Duodenal mucosa (tissue), 2 donors: ENCODE results near the gene CLEC16A.

Experiments
- H3K27ac ChIP-seq: one replicate; pipeline ENCODE4 v1.7.0; 2013; ENCODE audit warnings: low read depth, low read length
- H3K27me3 ChIP-seq, 2 donors: one replicate each; pipeline ENCODE4 v1.7.0; 2013; ENCODE audit warnings: low read length in 2 of 2, control low read depth in 1 of 2; ENCODE audit not compliant: insufficient read depth in 2 of 2, control insufficient read depth in 1 of 2
- H3K36me3 ChIP-seq, 2 donors: one replicate each; pipeline ENCODE4 v1.7.0; 2013; ENCODE audit warnings: low read length in 2 of 2, control low read depth in 1 of 2; ENCODE audit not compliant: insufficient read depth in 2 of 2, control insufficient read depth in 1 of 2
- H3K4me1 ChIP-seq, 2 donors: one replicate each; pipeline ENCODE4 v1.7.0; 2013; ENCODE audit warnings: low read length in 2 of 2, control low read depth in 1 of 2; ENCODE audit not compliant: insufficient read depth in 2 of 2, control insufficient read depth in 1 of 2
- H3K4me3 ChIP-seq, 2 donors: one replicate each; pipeline ENCODE4 v1.7.0; 2013; ENCODE audit warnings: low read length in 2 of 2, low read depth in 1 of 2
- H3K9ac ChIP-seq, 2 donors: one replicate each; pipeline ENCODE4 v1.7.0; 2013; ENCODE audit warnings: low read length in 2 of 2, low read depth in 1 of 2
- H3K9me3 ChIP-seq, 2 donors: one replicate each; pipeline ENCODE4 v1.7.0; 2013; ENCODE audit warnings: low read length in 2 of 2, control low read depth in 1 of 2; ENCODE audit not compliant: control insufficient read depth in 1 of 2

CLEC16A gene

DNA sequence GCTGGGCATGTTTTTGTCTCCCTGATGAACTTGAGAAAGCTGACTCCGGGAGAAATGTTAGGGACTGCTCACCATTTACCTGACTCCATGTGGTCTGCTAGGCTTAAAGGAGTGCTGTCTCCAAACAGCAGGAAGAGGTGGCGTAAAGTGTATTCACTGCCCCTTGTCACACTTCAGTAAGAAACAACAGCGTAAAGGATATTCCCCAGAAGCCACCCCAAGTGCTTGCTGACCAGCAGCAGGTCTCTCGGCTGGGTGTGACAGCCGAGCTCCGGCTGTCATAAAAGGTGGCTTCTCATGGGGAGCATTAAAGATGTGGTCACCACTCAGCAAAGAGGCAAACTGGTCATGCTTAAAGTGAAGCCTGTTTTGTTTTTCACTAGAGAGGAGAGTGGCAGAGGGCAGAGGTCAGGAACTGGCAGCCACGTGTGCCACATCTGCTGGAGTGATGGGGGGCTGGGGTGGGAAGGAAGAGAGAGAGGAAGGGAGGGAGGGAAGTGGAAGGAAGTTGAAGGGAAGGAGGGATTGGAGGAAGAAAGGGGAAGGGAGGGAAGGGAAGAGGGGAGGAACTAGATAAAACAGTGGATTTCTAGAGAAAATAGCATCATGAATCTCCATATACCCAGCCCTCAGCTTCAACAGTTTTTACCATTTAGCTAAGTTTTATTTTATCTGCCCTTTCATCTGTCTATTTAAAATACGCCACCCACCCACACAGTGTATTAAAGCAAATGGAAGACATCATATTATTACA is 119.3 kb downstream of the CLEC16A start:
- Histone ChIP-seq H3K27me3 (no peaks in the 10 kb centered on the region), H3K9ac (no peak overlapping the region), H3K4me3 (no peak overlapping the region), H3K27ac (no peak overlapping the region), H3K36me3 (peaks cover 16 to 49% of the 10 kb centered on the region in 2 donors), H3K4me1 (peaks cover 0 to 5% of the 10 kb centered on the region in 2 donors), H3K9me3 (no peaks in the 10 kb centered on the region)

DNA sequence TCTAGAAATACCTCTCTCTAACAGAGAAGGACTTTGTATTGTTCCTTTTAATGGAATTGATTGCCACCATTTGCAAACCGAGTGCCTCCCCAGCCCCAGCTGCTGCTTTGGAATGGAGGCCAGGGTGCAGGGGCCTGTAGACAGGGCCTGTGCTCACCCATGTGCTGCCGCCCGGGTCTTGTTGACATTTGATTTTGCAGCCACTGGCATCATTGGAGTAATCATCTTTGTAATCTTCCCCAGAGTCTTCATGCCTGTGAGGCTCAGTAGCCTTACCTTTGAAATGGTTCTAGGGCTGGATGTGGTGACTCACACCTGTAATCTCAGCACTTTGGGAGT is 119.8 kb downstream of the CLEC16A start:
- H3K9me3 ChIP-seq = no peaks in the 10 kb centered on the region
- H3K27ac ChIP-seq = no peak overlapping the region
- peaks cover 0 to 5% of the 10 kb centered on the region in 2 donors for H3K4me1 ChIP-seq
- H3K27me3 ChIP-seq = no peaks in the 10 kb centered on the region
- no peak overlapping the region for H3K9ac ChIP-seq
- H3K4me3 ChIP-seq = no peak overlapping the region
- peaks cover 16 to 49% of the 10 kb centered on the region in 2 donors for H3K36me3 ChIP-seq

DNA sequence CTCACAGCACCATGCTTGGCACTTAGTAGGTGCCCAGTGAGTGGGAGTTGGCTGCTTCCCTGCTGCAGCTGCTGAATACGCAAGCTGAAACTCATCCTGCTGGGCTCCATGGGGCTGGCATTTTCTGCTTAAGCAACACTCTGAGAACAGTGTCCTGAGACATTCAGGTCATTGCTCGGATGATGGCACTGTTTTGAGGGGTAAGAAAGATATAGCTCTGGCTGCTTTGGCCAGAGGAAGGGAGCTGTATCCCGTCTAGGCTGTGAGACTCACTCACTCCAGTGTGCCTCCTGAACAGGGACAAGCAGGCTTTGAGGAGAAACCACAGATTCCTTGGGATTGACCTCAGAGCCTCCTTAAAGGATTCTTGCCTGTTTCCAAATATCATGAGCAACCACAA is 120.5 kb downstream of the CLEC16A start:
- H3K27me3 ChIP-seq = no peaks in the 10 kb centered on the region
- H3K36me3 ChIP-seq = peaks cover 16 to 48% of the 10 kb centered on the region in 2 donors
- no peak overlapping the region for H3K27ac ChIP-seq
- no peak overlapping the region for H3K9ac ChIP-seq
- no peaks in the 10 kb centered on the region for H3K9me3 ChIP-seq
- no peak overlapping the region for H3K4me3 ChIP-seq
- peaks cover 0 to 5% of the 10 kb centered on the region in 2 donors for H3K4me1 ChIP-seq

DNA sequence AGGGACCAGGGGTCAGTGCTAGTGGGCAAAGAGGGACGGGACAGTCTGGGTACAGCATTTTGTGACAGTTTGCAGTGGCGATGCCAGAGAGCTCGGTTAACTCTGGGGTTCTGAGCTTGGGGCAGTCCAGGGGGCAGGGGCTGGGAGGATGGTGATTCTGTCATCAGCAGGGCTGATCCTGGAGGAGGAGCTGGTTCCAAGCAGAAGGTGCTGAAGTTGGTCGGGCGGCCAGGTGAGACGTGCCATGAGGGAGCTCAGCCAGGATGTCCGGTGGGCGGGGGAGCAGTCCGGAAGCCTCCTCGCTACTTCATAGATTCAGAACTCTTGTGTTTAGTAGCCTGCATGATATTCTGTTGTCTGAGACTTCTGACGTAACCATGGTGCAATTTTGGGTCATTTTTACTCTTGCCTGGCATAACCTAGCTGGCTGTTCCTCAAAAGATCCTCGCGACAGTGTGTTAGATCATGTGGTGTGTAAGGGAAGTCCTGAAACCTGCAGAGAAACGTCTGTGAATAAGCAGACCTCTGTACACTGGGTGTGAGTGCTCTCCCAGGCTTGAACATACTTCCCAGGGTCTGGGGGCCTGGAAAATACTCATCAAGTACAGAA is 122.0 kb downstream of the CLEC16A start:
- H3K4me3 ChIP-seq = no peak overlapping the region
- no peak overlapping the region for H3K9ac ChIP-seq
- no peak overlapping the region for H3K27ac ChIP-seq
- no peaks in the 10 kb centered on the region for H3K9me3 ChIP-seq
- H3K4me1 ChIP-seq = peaks cover 0 to 5% of the 10 kb centered on the region in 2 donors
- H3K27me3 ChIP-seq = no peaks in the 10 kb centered on the region
- H3K36me3 ChIP-seq = peaks cover 10 to 35% of the 10 kb centered on the region in 2 donors

DNA sequence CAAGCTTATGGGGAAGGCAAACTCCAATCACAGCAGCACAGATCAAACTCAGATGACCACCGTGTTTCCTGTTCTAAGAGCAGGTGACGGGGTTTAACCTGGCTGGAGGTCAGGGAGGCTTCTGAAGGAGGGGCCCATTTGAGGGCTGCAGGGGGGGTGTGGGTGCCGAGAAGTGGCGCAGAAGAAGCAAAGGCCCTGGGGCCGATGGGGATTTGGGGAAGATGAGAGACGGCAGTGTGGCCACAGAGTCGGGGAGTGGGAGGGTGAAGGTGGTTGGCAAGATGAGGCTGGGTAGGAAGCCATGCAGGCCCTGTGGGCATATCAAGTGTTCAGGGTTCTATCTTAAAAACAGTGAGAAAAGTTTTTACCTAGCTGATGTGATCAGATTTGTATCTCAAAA is 122.9 kb downstream of the CLEC16A start:
- no peaks in the 10 kb centered on the region for H3K27me3 ChIP-seq
- peaks cover 10 to 32% of the 10 kb centered on the region in 2 donors for H3K36me3 ChIP-seq
- no peaks in the 10 kb centered on the region for H3K9me3 ChIP-seq
- H3K27ac ChIP-seq = no peak overlapping the region
- H3K4me3 ChIP-seq = no peak overlapping the region
- H3K9ac ChIP-seq = no peak overlapping the region
- H3K4me1 ChIP-seq = peaks cover 0 to 5% of the 10 kb centered on the region in 2 donors

DNA sequence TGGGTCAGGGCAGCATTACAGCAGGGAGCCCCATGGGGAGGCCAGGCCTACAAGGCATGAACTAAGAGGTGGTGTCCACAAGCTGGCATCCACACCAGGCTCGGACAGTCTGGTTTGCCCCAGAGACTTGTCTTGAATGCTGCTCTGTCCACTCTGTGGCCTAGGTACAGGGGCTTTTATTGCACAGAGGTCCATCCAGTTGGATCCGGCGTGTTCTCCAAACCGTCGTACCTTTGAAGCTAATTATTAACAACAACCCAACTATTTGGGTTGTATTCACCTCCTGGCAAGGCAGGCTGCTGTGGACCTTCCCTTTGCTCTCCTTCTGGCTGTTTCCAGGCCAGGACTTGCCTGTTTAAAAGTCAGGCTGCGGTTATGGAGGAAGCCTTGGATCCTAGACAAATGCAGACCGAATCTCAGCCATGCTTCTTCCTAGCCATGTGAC is 123.4 kb downstream of the CLEC16A start:
- Histone ChIP-seq H3K27ac (no peak overlapping the region), H3K4me1 (peaks cover 0 to 5% of the 10 kb centered on the region in 2 donors), H3K36me3 (peaks cover 10 to 34% of the 10 kb centered on the region in 2 donors), H3K9ac (no peak overlapping the region), H3K9me3 (no peaks in the 10 kb centered on the region), H3K4me3 (no peak overlapping the region), H3K27me3 (no peaks in the 10 kb centered on the region)

DNA sequence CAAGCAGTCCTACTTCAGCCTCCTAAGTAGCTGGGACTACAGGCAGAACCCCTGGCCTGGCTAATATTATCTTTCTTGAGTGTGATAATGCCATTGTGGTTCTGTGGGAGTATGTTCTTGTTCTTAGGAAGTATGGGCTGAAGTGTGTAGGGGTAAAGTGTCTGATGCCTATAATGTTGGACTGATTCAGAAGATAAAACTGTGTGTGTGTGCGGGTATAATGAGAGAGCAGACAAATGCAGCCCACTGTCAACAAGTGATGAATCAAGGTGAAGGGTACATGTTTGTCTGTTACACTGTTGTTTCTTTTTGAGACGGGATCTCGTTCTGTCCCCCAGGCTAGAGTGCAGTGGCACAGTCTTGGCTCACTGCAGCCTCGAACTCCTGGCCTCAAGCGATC is 127.5 kb downstream of the CLEC16A start:
- Histone ChIP-seq H3K9me3 (no peaks in the 10 kb centered on the region), H3K4me3 (no peak overlapping the region), H3K27me3 (no peaks in the 10 kb centered on the region), H3K27ac (no peak overlapping the region), H3K36me3 (peaks cover 5 to 21% of the 10 kb centered on the region in 2 donors), H3K9ac (no peak overlapping the region), H3K4me1 (no peaks in the 10 kb centered on the region)

DNA sequence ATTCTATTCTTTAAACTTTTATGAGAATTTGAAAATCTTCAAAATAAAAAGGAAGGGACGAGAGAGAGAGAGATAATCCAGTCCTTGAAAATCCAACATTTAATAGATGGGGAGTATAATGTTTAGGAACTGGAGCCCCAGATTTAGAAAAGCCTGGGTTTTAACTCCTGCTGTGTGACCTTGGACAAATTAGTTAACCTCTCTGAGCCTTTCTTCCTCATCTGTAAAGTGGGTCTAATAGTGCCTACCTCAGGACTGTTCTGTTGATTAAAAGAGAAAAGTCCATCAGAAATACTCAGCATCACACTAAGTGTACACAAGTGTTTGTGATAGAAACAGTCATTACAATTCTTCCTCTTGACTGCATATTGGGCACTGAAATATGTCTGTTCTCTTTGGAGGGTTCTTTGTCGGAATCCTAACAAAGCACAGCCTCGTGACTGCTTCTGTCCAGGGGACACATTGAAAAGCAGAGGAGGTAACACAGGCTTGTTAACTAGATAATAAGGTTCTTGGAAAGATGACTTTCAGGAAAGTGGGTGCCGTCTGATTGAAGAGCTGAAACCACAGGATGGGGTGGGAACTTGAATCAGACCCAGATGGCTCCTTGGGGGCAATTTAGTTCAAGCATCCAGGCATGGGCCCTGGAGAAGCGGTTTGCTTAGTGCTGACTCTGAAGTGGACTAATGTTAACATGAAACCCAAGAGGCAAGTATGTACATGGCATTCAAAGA is 128.2 kb downstream of the CLEC16A start:
- Histone ChIP-seq H3K27ac (no peak overlapping the region), H3K4me3 (no peak overlapping the region), H3K9me3 (no peaks in the 10 kb centered on the region), H3K36me3 (peaks cover 5 to 17% of the 10 kb centered on the region in 2 donors), H3K27me3 (no peaks in the 10 kb centered on the region), H3K4me1 (peaks cover 2 to 3% of the 10 kb centered on the region in 2 donors), H3K9ac (no peak overlapping the region)

DNA sequence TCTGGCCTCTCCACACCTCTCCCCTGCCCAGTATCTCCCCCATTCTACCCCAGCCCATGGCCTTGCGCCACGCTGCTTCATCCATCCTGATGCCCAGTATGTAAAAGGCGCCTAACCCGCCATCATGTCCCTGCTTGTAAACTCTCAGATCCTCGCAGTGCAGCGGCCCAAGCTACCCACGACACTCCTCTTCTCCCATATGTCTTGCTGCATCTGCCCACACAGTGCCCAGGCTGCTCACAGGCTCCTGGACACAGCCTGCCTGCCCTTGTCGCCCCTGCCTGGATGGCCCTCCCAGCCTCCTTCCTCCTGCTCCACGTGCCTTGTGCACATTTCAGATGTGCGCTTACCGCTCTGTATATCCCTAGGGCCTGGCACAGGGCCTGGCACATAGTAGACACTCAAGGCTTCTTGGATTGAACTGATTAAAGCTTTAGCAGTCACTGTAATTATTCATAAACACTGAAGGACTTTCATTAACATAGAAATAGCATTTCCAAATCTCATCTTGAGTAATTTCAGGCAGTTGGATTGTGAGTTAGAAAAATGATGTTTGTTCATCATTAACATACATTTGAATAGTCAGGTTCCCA is 129.1 kb downstream of the CLEC16A start:
- Histone ChIP-seq H3K27me3 (no peaks in the 10 kb centered on the region), H3K36me3 (peaks cover 5 to 13% of the 10 kb centered on the region in 2 donors), H3K9me3 (no peaks in the 10 kb centered on the region), H3K27ac (no peak overlapping the region), H3K4me3 (no peak overlapping the region), H3K9ac (no peak overlapping the region), H3K4me1 (peaks cover 8 to 12% of the 10 kb centered on the region in 2 donors)

DNA sequence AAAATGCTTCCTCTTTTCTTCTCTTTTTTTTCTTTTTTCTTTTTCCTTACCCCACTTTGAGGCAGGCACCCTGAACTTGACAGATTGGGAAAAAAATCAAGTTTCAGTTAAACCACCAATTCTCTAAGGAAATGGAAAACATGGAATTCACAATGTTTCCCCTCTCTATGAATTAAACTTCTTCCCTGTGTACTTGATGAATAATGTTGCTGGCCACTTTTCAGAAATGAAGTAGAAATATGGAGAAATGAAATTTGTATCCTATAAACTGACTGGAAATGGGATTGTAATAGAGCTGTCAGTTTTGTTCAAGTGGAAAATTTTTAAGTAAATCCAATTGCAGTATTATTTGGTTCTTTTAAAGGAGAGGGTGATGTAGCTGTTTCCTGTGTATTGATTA is 129.8 kb downstream of the CLEC16A start:
- Histone ChIP-seq H3K36me3 (peaks cover 5 to 13% of the 10 kb centered on the region in 2 donors), H3K27me3 (no peaks in the 10 kb centered on the region), H3K4me3 (no peak overlapping the region), H3K27ac (no peak overlapping the region), H3K9me3 (no peaks in the 10 kb centered on the region), H3K9ac (no peak overlapping the region), H3K4me1 (peaks cover 14 to 18% of the 10 kb centered on the region in 2 donors)
